GM18861 (cell line): ENCODE measurements around the gene XPNPEP3.
"Not testable (repeated sequence)": the region's sequence is repeated elsewhere in the genome, so short reads cannot be mapped to it uniquely, and the experiment has no call there.

ENCODE experiments used
- ATAC-seq: cut with Tn5 transposase; IDR thresholded peaks from one replicate; pipeline ENCODE4 v1.9.1; 2021; ENCODE audit not compliant: unreplicated experiment

XPNPEP3 gene

GRCh38 chr22:40856513-40857308, at the start of gene XPNPEP3, which contains the start of gene ST13:
Gene XPNPEP3, plus strand, starts transcription at chr22:40857148. Its CDS starts 34 bp downstream, at chr22:40857182.
Gene ST13, minus strand, starts transcription at chr22:40856639. Its CDS starts 99 bp downstream, at chr22:40856540.
- peak; percentile 69 for ATAC-seq

- no peak for ATAC-seq
Observed at GRCh38 chr22:40808018-40808841, 48.7 kb upstream of the XPNPEP3 start.

- no peak for ATAC-seq
Observed at GRCh38 chr22:40813912-40814315, 43.0 kb upstream of the XPNPEP3 start.

- ATAC-seq: no peak
Observed at GRCh38 chr22:40817737-40818136, 39.2 kb upstream of the XPNPEP3 start.

GRCh38 chr22:40818192-40818746, 38.7 kb upstream of the XPNPEP3 start:
- ATAC-seq: no peak

- peak; percentile 61 for ATAC-seq
Observed at GRCh38 chr22:40818747-40819598, 38.0 kb upstream of the XPNPEP3 start, which contains the start of gene SLC25A17. Gene SLC25A17, minus strand, starts transcription at chr22:40819346. Its CDS starts 98 bp downstream, at chr22:40819248.

- no peak for ATAC-seq
Observed at GRCh38 chr22:40819599-40820140, 37.3 kb upstream of the XPNPEP3 start.

GRCh38 chr22:40823426-40823825, 33.5 kb upstream of the XPNPEP3 start:
- no peak for ATAC-seq

GRCh38 chr22:40826292-40826691, 30.7 kb upstream of the XPNPEP3 start:
- not testable (repeated sequence) for ATAC-seq

- no peak for ATAC-seq
Observed at GRCh38 chr22:40826984-40827741, 29.8 kb upstream of the XPNPEP3 start.

- no peak for ATAC-seq
Observed at GRCh38 chr22:40829131-40829530, 27.8 kb upstream of the XPNPEP3 start.

GRCh38 chr22:40834619-40835018, 22.3 kb upstream of the XPNPEP3 start:
- ATAC-seq: no peak

GRCh38 chr22:40838486-40838885, 18.5 kb upstream of the XPNPEP3 start:
- ATAC-seq: no peak

- ATAC-seq: no peak
Observed at GRCh38 chr22:40844951-40845350, 12.0 kb upstream of the XPNPEP3 start.

- ATAC-seq: not testable (repeated sequence)
Observed at GRCh38 chr22:40845816-40846215, 11.1 kb upstream of the XPNPEP3 start.

GRCh38 chr22:40853333-40853732, 3.6 kb upstream of the XPNPEP3 start:
- no peak for ATAC-seq

- ATAC-seq: no peak
Observed at GRCh38 chr22:40853961-40854360, 3.0 kb upstream of the XPNPEP3 start.

GRCh38 chr22:40855071-40855978, 1.6 kb upstream of the XPNPEP3 start:
- no peak for ATAC-seq
